ENCODE measurements around the gene CCDC33. TPM values are rescaled to one million over a fixed set of nuclear protein-coding genes. Genes with fewer than 3 reads are reported as not detected.
"Not testable (repeated sequence)": the region's sequence is repeated elsewhere in the genome, so short reads cannot be mapped to it uniquely, and the experiment has no call there.

CCDC33 gene
- total RNA-seq, 1 experiment from 2014 or later, result not detected

DNA sequence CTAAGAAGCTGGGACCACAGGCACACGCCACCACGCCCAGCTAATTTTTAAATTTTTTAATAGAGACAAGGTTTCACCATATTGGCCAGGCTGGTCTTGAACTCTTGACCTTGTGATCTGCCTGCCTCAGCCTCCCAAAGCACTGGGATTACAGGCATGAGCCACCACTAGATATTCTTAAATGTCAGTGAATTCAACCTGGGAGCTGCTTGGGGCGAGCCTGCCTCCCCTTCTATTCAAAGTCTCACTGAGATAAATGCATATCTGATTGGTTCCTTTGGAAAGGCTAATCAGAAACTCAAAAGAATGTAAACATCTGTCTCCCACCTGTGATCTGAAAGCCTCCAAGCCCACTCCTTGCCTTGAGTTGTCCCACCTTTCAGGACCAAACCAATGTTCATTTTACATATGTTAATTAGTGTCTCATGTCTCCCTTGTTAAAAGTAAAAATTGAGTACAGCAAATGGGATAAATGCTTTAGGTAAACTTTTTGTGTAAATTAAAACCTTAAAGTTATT is 116.3 kb downstream of the CCDC33 start:
- ATAC-seq (no peak), DNase-seq (ENCODE audit: low read depth, low spot score) (no peak)
- Histone ChIP-seq H3K9me3 (ENCODE audit: control insufficient read depth, insufficient read depth, low read depth, low read length) (no peaks in the 10 kb centered on the region), H3K4me3 (ENCODE audit: low read depth in 2 of 2, low read length in 2 of 2) (no peak overlapping the region), H3K36me3 (ENCODE audit: control insufficient read depth, insufficient read depth, low read length) (no peaks in the 10 kb centered on the region), H3K27ac (ENCODE audit: low read length) (no peak overlapping the region), H3K27me3 (ENCODE audit: control insufficient read depth, insufficient read depth, low read length) (no peaks in the 10 kb centered on the region), H3K4me1 (ENCODE audit: control insufficient read depth, insufficient read depth, low read length) (no peaks in the 10 kb centered on the region)
- in situ Hi-C loops (cut with HindIII; ENCODE audit: low pct_unique_long_range_greater_than_20kb, low sequenced_read_pairs), result no loop called here
- intact Hi-C loops (cut with micrococcal nuclease; ENCODE audit: unreplicated experiment), result no loop called here
- ChIA-PET CTCF (no interaction called here), POLR2A (interaction anchor here (0.6 kb wide), 1 partner anchor 405 kb away, joined by 5 read pairs; no protein-coding TSS in a partner anchor)
- TF ChIP-seq, protein P1, sequence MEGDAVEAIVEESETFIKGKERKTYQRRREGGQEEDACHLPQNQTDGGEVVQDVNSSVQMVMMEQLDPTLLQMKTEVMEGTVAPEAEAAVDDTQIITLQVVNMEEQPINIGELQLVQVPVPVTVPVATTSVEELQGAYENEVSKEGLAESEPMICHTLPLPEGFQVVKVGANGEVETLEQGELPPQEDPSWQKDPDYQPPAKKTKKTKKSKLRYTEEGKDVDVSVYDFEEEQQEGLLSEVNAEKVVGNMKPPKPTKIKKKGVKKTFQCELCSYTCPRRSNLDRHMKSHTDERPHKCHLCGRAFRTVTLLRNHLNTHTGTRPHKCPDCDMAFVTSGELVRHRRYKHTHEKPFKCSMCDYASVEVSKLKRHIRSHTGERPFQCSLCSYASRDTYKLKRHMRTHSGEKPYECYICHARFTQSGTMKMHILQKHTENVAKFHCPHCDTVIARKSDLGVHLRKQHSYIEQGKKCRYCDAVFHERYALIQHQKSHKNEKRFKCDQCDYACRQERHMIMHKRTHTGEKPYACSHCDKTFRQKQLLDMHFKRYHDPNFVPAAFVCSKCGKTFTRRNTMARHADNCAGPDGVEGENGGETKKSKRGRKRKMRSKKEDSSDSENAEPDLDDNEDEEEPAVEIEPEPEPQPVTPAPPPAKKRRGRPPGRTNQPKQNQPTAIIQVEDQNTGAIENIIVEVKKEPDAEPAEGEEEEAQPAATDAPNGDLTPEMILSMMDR (IDR thresholded peaks at IDR 0.05), result no peak
- TF ChIP-seq SIN3A (IDR thresholded peaks at IDR 0.05; ENCODE audit: borderline replicate concordance, insufficient read depth, low read depth, low read length) (no peak), POLR2AphosphoS5 (IDR thresholded peaks at IDR 0.05; ENCODE audit: low read depth, low read length) (no peak), TCF7L2 (IDR thresholded peaks at IDR 0.05; ENCODE audit: low read depth, low read length) (no peak)
- TF ChIP-seq, protein P2, sequence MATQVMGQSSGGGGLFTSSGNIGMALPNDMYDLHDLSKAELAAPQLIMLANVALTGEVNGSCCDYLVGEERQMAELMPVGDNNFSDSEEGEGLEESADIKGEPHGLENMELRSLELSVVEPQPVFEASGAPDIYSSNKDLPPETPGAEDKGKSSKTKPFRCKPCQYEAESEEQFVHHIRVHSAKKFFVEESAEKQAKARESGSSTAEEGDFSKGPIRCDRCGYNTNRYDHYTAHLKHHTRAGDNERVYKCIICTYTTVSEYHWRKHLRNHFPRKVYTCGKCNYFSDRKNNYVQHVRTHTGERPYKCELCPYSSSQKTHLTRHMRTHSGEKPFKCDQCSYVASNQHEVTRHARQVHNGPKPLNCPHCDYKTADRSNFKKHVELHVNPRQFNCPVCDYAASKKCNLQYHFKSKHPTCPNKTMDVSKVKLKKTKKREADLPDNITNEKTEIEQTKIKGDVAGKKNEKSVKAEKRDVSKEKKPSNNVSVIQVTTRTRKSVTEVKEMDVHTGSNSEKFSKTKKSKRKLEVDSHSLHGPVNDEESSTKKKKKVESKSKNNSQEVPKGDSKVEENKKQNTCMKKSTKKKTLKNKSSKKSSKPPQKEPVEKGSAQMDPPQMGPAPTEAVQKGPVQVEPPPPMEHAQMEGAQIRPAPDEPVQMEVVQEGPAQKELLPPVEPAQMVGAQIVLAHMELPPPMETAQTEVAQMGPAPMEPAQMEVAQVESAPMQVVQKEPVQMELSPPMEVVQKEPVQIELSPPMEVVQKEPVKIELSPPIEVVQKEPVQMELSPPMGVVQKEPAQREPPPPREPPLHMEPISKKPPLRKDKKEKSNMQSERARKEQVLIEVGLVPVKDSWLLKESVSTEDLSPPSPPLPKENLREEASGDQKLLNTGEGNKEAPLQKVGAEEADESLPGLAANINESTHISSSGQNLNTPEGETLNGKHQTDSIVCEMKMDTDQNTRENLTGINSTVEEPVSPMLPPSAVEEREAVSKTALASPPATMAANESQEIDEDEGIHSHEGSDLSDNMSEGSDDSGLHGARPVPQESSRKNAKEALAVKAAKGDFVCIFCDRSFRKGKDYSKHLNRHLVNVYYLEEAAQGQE (IDR thresholded peaks at IDR 0.05; ENCODE audit: insufficient read depth in 1 of 2, low read depth in 2 of 2, low read length in 1 of 2), result no peak
- BruUV-seq (replicated peaks), result no TSS peak

DNA sequence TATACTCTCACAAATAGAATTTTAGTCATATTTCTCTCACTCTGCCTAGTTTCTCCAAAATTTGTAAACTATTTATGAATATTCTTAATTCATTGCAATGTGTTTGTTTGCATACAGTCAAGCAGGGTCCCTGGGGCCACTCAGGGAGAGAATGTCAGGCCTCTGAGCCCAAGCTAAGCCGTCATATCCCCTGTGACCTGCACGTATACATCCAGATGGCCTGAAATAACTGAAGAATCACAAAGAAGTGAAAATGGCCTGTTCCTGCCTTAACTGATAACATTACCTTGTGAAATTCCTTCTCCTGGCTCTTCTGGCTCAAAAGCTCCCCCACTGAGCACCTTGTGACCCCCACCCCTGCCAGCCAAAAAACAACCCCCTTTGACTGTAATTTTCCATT is 117.9 kb downstream of the CCDC33 start:
- H3K9me3 ChIP-seq (ENCODE audit: control insufficient read depth, insufficient read depth, low read depth, low read length); in situ Hi-C loops (cut with HindIII; ENCODE audit: low pct_unique_long_range_greater_than_20kb, low sequenced_read_pairs); H3K4me3 ChIP-seq (ENCODE audit: low read depth in 2 of 2, low read length in 2 of 2); BruUV-seq (replicated peaks); ATAC-seq; H3K36me3 ChIP-seq (ENCODE audit: control insufficient read depth, insufficient read depth, low read length); H3K27me3 ChIP-seq (ENCODE audit: control insufficient read depth, insufficient read depth, low read length); CTCF ChIA-PET; H3K4me1 ChIP-seq (ENCODE audit: control insufficient read depth, insufficient read depth, low read length); H3K27ac ChIP-seq (ENCODE audit: low read length); POLR2A ChIA-PET; DNase-seq (ENCODE audit: low read depth, low spot score); intact Hi-C loops (cut with micrococcal nuclease; ENCODE audit: unreplicated experiment): not testable (repeated sequence)

DNA sequence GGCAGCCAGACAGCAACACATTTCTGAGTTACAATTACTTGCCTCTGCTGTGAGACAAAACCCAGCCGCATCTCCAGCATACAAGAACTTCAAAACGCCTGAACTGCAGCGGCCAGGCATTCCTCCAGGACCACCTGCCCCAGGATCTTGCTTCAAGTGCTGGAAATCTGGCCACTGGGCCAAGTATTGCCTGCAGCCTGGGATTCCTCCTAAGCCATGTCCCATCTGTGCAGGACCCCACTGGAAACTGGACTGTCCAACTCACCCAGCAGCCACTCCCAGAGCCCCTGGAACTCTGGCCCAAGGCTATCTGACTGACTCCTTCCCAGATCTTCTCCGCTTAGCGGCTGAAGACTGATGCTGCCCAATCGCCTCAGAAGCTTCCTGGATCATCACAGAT is 119.9 kb downstream of the CCDC33 start:
- intact Hi-C loops (cut with micrococcal nuclease; ENCODE audit: unreplicated experiment); H3K27ac ChIP-seq (ENCODE audit: low read length); BruUV-seq (replicated peaks); ATAC-seq; H3K4me1 ChIP-seq (ENCODE audit: control insufficient read depth, insufficient read depth, low read length); H3K36me3 ChIP-seq (ENCODE audit: control insufficient read depth, insufficient read depth, low read length); CTCF ChIA-PET; H3K9me3 ChIP-seq (ENCODE audit: control insufficient read depth, insufficient read depth, low read depth, low read length); POLR2A ChIA-PET; DNase-seq (ENCODE audit: low read depth, low spot score); H3K4me3 ChIP-seq (ENCODE audit: low read depth in 2 of 2, low read length in 2 of 2); H3K27me3 ChIP-seq (ENCODE audit: control insufficient read depth, insufficient read depth, low read length); in situ Hi-C loops (cut with HindIII; ENCODE audit: low pct_unique_long_range_greater_than_20kb, low sequenced_read_pairs): not testable (repeated sequence)

DNA sequence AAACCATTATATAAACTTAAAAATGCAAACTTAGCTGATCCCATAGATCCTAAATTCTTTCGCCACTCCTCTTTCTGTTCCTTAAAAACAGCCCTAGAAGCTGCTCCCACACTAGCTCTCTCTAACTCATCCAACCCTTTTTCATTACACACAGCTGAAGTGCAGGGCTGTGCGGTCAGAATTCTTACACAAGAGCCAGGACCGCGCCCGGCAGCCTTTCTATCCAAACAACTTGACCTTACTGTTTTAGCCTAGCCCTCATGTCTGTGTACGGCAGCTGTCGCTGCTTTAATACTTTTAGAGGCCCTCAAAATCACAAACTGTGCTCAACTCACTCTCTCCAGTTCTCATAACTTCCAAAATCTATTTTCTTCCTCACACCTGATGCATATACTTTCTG is 121.4 kb downstream of the CCDC33 start:
- intact Hi-C loops (cut with micrococcal nuclease; ENCODE audit: unreplicated experiment); ATAC-seq; POLR2A ChIA-PET; H3K4me3 ChIP-seq (ENCODE audit: low read depth in 2 of 2, low read length in 2 of 2); H3K9me3 ChIP-seq (ENCODE audit: control insufficient read depth, insufficient read depth, low read depth, low read length); in situ Hi-C loops (cut with HindIII; ENCODE audit: low pct_unique_long_range_greater_than_20kb, low sequenced_read_pairs); H3K4me1 ChIP-seq (ENCODE audit: control insufficient read depth, insufficient read depth, low read length); DNase-seq (ENCODE audit: low read depth, low spot score); H3K27me3 ChIP-seq (ENCODE audit: control insufficient read depth, insufficient read depth, low read length); CTCF ChIA-PET; H3K36me3 ChIP-seq (ENCODE audit: control insufficient read depth, insufficient read depth, low read length); BruUV-seq (replicated peaks); H3K27ac ChIP-seq (ENCODE audit: low read length): not testable (repeated sequence)

DNA sequence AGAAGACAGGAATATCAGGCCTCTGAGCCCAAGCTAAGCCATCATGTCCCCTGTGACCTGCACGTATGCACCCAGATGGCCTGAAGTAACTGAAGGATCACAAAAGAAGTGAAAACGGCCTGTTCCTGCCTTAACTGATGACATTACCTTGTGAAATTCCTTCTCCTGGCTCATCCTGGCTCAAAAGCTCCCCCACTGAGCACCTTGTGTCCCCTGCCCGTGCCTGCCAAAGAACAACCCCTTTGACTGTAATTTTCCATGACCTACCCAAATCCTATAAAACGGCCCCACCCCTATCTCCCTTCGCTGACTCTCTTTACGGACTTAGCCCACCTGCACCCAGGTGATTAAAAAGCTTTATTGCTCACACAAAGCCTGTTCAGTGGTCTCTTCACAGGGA is 123.2 kb downstream of the CCDC33 start:
- POLR2A ChIA-PET; H3K27me3 ChIP-seq (ENCODE audit: control insufficient read depth, insufficient read depth, low read length); CTCF ChIA-PET; H3K27ac ChIP-seq (ENCODE audit: low read length); H3K4me1 ChIP-seq (ENCODE audit: control insufficient read depth, insufficient read depth, low read length); H3K9me3 ChIP-seq (ENCODE audit: control insufficient read depth, insufficient read depth, low read depth, low read length); ATAC-seq; in situ Hi-C loops (cut with HindIII; ENCODE audit: low pct_unique_long_range_greater_than_20kb, low sequenced_read_pairs); H3K36me3 ChIP-seq (ENCODE audit: control insufficient read depth, insufficient read depth, low read length); BruUV-seq (replicated peaks); DNase-seq (ENCODE audit: low read depth, low spot score); H3K4me3 ChIP-seq (ENCODE audit: low read depth in 2 of 2, low read length in 2 of 2); intact Hi-C loops (cut with micrococcal nuclease; ENCODE audit: unreplicated experiment): not testable (repeated sequence)

Measured in Panc1 (cell line).